A673 (cell line): ENCODE data around the gene TTLL1. TPM values are rescaled to one million over a fixed set of nuclear protein-coding genes. Genes with fewer than 3 reads are reported as not detected.
A peak's percentile ranks its signal among the peaks of the same experiment; 100 is the strongest.

Experiments used
- BruUV-seq: library from RNA; stranded (reverse); fragments of 400-500 nt; replicated peaks from 2 replicates; lab custom pipeline; 2021; lab: Mats Ljungman, UMichigan
- CTCF ChIA-PET: fragments of 300-600 bp; sonication (Branson Sonifier 250); formaldehyde crosslinking; loops from one replicate; lab custom pipeline; 2022; ENCODE audit warnings: antibody characterized with exemption; lab: Charles Lee
- POLR2A ChIA-PET: fragments of 300-600 bp; sonication (Branson Sonifier 250); formaldehyde crosslinking; loops from one replicate; lab custom pipeline; 2022; ENCODE audit warnings: antibody characterized with exemption; ENCODE audit not compliant: low non-redundant PET; lab: Charles Lee
- DNase-seq: peaks from one replicate; pipeline ENCODE4 v3.0.0-alpha.2; 2015; ENCODE audit warnings: low spot score
- H3K27ac ChIP-seq: fragments of 200-600 bp; sonication (generic); 2 replicates; pipeline ENCODE4 v1.5.1; 2016; ENCODE audit warnings: mixed run types, low read depth, mild to moderate bottlenecking, mixed read lengths, antibody characterized with exemption, low read length; ENCODE audit not compliant: poor library complexity, severe bottlenecking
- H3K27me3 ChIP-seq: fragments of 200-600 bp; sonication (generic); replicated peaks from 2 replicates; pipeline ENCODE4 v1.6.1; 2017; ENCODE audit warnings: mixed run types, low read depth, mild to moderate bottlenecking, mixed read lengths, antibody characterized with exemption, low read length; ENCODE audit not compliant: insufficient read depth, poor library complexity
- H3K36me3 ChIP-seq: fragments of 200-600 bp; sonication (generic); 2 replicates; pipeline ENCODE4 v1.6.1; 2016; ENCODE audit warnings: mixed run types, mild to moderate bottlenecking, mixed read lengths, antibody characterized with exemption, low read length; ENCODE audit not compliant: insufficient read depth, poor library complexity, severe bottlenecking
- H3K4me1 ChIP-seq: fragments of 200-600 bp; sonication (generic); 2 replicates; pipeline ENCODE4 v1.6.1; 2017; ENCODE audit warnings: mixed run types, mild to moderate bottlenecking, mixed read lengths, antibody characterized with exemption, low read length; ENCODE audit not compliant: insufficient read depth, poor library complexity, severe bottlenecking
- H3K4me3 ChIP-seq: fragments of 200-600 bp; sonication (generic); 2 replicates; pipeline ENCODE4 v1.5.1; 2016; ENCODE audit warnings: low read depth, mixed run types, mild to moderate bottlenecking, mixed read lengths, low read length; ENCODE audit not compliant: poor library complexity, severe bottlenecking
- H3K9me3 ChIP-seq: fragments of 200-600 bp; sonication (generic); 2 replicates; pipeline ENCODE4 v1.6.1; 2016; ENCODE audit warnings: mixed run types, low read depth, mild to moderate bottlenecking, mixed read lengths, antibody characterized with exemption, low read length; ENCODE audit not compliant: poor library complexity, severe bottlenecking
- EZH2 ChIP-seq: fragments of 200-600 bp; sonication (generic); IDR thresholded peaks from 2 replicates; pipeline ENCODE4 v1.6.1; 2017; ENCODE audit warnings: borderline replicate concordance, low read depth, mild to moderate bottlenecking, mixed read lengths, antibody characterized with exemption, low read length; ENCODE audit not compliant: poor library complexity, severe bottlenecking
- intact Hi-C: fragments of 100-400 bp; cut with micrococcal nuclease; formaldehyde crosslinking; loops from one replicate; pipeline ENCODE4 v1.10.0; 2022; ENCODE audit not compliant: unreplicated experiment
- total RNA-seq: library from RNA; stranded (reverse); gene quantifications from 2 replicates; pipeline ENCODE4 v1.2.3, GENCODE V29; 2021
- TF ChIP-seq, protein P1 (sequence below): fragments of 300-800, 200-600 bp; sonication (generic); conservative IDR thresholded peaks from 2 replicates; pipeline ENCODE4 v1.5.1; 2017; ENCODE audit warnings: low read depth, mild to moderate bottlenecking, antibody characterized with exemption, low read length, moderate library complexity, mixed read lengths

Gene TTLL1
- total RNA-seq, 1 experiment from 2014 or later, result 6.4 TPM

DNA sequence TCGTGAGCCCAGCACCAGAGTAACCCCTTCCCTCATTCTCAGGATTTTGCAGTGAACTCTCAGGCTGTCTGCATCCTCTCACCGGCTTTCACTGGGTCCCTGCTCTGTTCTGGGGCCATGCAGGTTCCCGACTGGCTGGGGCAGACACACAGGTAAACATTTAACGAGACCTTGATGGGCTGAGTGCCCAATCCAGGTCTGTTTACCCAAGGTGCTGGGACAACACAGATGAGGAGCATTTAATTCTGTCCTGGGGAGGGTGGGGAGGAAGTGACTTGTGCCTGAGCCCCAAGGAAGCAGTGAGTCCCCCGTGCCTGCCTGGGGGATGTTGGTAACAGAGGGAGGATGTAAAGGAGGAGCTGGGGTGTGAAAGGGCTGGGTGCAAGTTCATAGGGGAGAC is 25.8 kb upstream of the TTLL1 start:
- Histone ChIP-seq H3K4me3 (no peak overlapping the region), H3K4me1 (peaks cover 11% of the 10 kb centered on the region), H3K9me3 (no peaks in the 10 kb centered on the region), H3K27ac (no peak overlapping the region), H3K27me3 (peaks cover 6% of the 10 kb centered on the region), H3K36me3 (no peaks in the 10 kb centered on the region)
- no TSS peak for BruUV-seq
- intact Hi-C loops, result no loop called here
- POLR2A ChIA-PET, result no interaction called here
- TF ChIP-seq EZH2, result no peak
- TF ChIP-seq, protein P1, sequence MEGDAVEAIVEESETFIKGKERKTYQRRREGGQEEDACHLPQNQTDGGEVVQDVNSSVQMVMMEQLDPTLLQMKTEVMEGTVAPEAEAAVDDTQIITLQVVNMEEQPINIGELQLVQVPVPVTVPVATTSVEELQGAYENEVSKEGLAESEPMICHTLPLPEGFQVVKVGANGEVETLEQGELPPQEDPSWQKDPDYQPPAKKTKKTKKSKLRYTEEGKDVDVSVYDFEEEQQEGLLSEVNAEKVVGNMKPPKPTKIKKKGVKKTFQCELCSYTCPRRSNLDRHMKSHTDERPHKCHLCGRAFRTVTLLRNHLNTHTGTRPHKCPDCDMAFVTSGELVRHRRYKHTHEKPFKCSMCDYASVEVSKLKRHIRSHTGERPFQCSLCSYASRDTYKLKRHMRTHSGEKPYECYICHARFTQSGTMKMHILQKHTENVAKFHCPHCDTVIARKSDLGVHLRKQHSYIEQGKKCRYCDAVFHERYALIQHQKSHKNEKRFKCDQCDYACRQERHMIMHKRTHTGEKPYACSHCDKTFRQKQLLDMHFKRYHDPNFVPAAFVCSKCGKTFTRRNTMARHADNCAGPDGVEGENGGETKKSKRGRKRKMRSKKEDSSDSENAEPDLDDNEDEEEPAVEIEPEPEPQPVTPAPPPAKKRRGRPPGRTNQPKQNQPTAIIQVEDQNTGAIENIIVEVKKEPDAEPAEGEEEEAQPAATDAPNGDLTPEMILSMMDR, result no peak
- DNase-seq, result no peak
- CTCF ChIA-PET, result no interaction called here

DNA sequence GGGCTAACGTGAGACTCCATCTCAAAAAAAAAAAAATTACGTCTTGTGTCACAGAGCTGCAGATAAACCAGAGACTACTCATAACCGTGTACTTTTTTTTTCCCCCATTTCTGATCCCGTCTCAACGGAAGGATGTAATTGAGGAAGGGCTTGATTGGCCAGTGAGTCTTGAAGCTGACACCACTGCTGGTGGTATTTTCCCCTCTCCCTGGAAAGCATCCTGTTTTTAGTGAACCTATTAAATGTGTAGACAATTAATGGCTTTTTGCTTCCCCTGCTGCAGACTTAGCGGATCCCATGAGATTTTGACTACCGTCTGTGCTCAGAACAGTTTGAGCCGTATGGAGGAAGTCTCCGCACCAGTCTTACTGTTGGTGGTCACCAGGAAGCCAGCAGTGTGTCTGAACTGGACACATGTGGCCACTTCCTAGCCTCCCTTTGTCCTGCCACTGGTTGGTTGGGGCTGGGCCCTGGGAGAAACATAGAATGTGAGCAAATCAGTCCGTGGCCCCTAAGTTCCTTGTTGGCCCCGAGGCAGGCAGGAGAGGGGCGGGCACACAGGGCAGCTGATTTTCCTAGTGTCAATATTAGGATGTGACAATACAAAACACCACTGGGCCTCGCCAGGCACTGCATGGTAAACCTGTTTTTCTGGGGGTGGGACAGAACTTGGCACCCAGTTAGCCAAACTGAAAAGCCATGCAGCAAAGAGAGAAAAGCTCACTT is 24.5 kb upstream of the TTLL1 start:
- Histone ChIP-seq H3K36me3 (no peaks in the 10 kb centered on the region), H3K4me1 (peaks cover 11% of the 10 kb centered on the region), H3K4me3 (no peak overlapping the region), H3K27me3 (peaks cover 7% of the 10 kb centered on the region), H3K9me3 (no peaks in the 10 kb centered on the region), H3K27ac (peak overlapping the region; percentile 17)
- DNase-seq, result peak; percentile 83
- ChIA-PET POLR2A (interaction anchor here (0.6 to 0.7 kb wide), 3 partner anchors 333 to 603 kb away, joined by 3 to 10 read pairs (median 7); no protein-coding TSS in a partner anchor), CTCF (interaction anchor here (0.6 to 0.7 kb wide), 2 partner anchors 21 to 29 kb away, joined by 4 read pairs; no protein-coding TSS in a partner anchor)
- no TSS peak for BruUV-seq
- no peak for TF ChIP-seq EZH2
- TF ChIP-seq, protein P1, result no peak
- intact Hi-C loops, result no loop called here

DNA sequence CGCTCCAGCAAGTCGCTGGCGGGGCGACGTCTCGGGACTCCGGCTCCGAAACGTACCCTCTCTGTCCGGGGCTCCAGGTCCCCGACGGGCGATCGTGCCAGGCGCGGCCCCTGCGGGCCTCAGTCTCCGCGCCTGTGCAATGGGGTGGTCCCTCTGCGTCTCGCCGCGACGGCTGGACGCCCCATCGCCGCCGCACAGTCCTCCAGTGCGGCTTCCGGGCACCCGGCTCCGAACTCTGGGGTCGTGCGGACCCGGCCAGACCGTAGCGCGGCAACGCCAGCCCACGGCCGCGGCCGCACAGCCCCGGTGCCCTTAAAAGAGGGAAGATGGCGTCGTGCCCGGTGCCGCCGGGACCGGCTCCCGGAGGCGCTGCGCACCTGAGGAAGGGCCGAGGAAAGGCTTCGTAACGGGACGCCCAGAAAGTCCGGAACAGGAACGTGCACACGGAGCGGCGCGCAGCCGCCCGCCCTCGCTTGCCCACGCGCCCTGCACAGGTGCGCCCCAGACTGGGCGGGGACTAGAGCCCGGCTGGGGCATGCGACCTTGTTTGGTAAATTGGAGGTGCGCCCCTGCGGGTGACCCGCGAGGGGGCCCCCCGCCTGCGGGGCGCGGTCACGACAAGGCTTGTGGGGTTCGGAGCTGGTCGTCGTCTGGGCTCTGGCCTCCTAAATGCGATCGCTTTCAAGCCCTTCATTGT is 21.9 kb upstream of the TTLL1 start:
- Histone ChIP-seq H3K4me1 (peaks cover 11% of the 10 kb centered on the region), H3K27ac (no peak overlapping the region), H3K4me3 (peak overlapping the region; percentile 57), H3K36me3 (no peaks in the 10 kb centered on the region), H3K9me3 (no peaks in the 10 kb centered on the region), H3K27me3 (peaks cover 7% of the 10 kb centered on the region)
- POLR2A ChIA-PET, result no interaction called here
- TF ChIP-seq, protein P1, result no peak
- no peak for TF ChIP-seq EZH2
- intact Hi-C loops, result no loop called here
- no peak for DNase-seq
- CTCF ChIA-PET, result no interaction called here
- no TSS peak for BruUV-seq
